ENCODE data around the gene TIMP2. TPM values are rescaled to one million over a fixed set of nuclear protein-coding genes. Genes with fewer than 3 reads are reported as not detected.

The TIMP2 gene
- total RNA-seq, 1 experiment from 2014 or later = 62.4 TPM

GRCh38 chr17:78917451-78918275, 7.5 kb downstream of the TIMP2 start:
- intact Hi-C loops (cut with micrococcal nuclease; ENCODE audit: unreplicated experiment) (no loop called here), in situ Hi-C loops (cut with HindIII; ENCODE audit: low pct_unique_long_range_greater_than_20kb, low sequenced_read_pairs) (no loop called here)
- BruUV-seq (replicated peaks) = no TSS peak
- Histone ChIP-seq H3K4me1 (ENCODE audit: control insufficient read depth, insufficient read depth, low read length) (peaks cover 14% of the 10 kb centered on the region), H3K36me3 (ENCODE audit: control insufficient read depth, insufficient read depth, low read length) (no peaks in the 10 kb centered on the region), H3K4me3 (ENCODE audit: low read depth in 2 of 2, low read length in 2 of 2) (no peak overlapping the region), H3K9me3 (ENCODE audit: control insufficient read depth, insufficient read depth, low read depth, low read length) (no peaks in the 10 kb centered on the region), H3K27ac (ENCODE audit: low read length) (no peak overlapping the region), H3K27me3 (ENCODE audit: control insufficient read depth, insufficient read depth, low read length) (no peaks in the 10 kb centered on the region)
- no peak for DNase-seq (ENCODE audit: low read depth, low spot score)
- ChIA-PET POLR2A (interaction anchor here (0.6 kb wide), 1 partner anchor 603 kb away, joined by 4 read pairs; no protein-coding TSS in a partner anchor), CTCF (interaction anchor here (1.2 kb wide), 1 partner anchor 19 kb away, joined by 3 read pairs; no protein-coding TSS in a partner anchor)
- TF ChIP-seq CTCF (IDR thresholded peaks at IDR 0.05) (no peak), TCF7L2 (IDR thresholded peaks at IDR 0.05; ENCODE audit: low read depth, low read length) (0 out of 2 replicates have a peak, but pooled peaks have one; percentile 27)
- no peak for ATAC-seq

GRCh38 chr17:78915872-78916632, 9.1 kb downstream of the TIMP2 start:
- in situ Hi-C loops (cut with HindIII; ENCODE audit: low pct_unique_long_range_greater_than_20kb, low sequenced_read_pairs) (no loop called here), intact Hi-C loops (cut with micrococcal nuclease; ENCODE audit: unreplicated experiment) (no loop called here)
- H3K9me3 ChIP-seq (ENCODE audit: control insufficient read depth, insufficient read depth, low read depth, low read length) = no peaks in the 10 kb centered on the region
- H3K4me3 ChIP-seq (ENCODE audit: low read depth in 2 of 2, low read length in 2 of 2) = no peak overlapping the region
- H3K27me3 ChIP-seq (ENCODE audit: control insufficient read depth, insufficient read depth, low read length) = no peaks in the 10 kb centered on the region
- DNase-seq (ENCODE audit: low read depth, low spot score) (no peak), ATAC-seq (peak; percentile 62)
- H3K27ac ChIP-seq (ENCODE audit: low read length) = no peak overlapping the region
- TF ChIP-seq SIN3A (IDR thresholded peaks at IDR 0.05; ENCODE audit: borderline replicate concordance, insufficient read depth, low read depth, low read length) = no peak
- TF ChIP-seq REST (IDR thresholded peaks at IDR 0.05; ENCODE audit: insufficient read depth in 1 of 2, low read depth in 2 of 2, low read length in 1 of 2) = no peak
- no peak for TF ChIP-seq TCF7L2 (IDR thresholded peaks at IDR 0.05; ENCODE audit: low read depth, low read length)
- TF ChIP-seq CTCF (IDR thresholded peaks at IDR 0.05) = no peak
- TF ChIP-seq POLR2AphosphoS5 (IDR thresholded peaks at IDR 0.05; ENCODE audit: low read depth, low read length) = no peak
- H3K4me1 ChIP-seq (ENCODE audit: control insufficient read depth, insufficient read depth, low read length) = peaks cover 6% of the 10 kb centered on the region; the same call in 1 of the 2 replicates
- CTCF ChIA-PET = interaction anchor here (0.6 kb wide), 1 partner anchor 78 kb away, joined by 3 read pairs; no protein-coding TSS in a partner anchor
- BruUV-seq (replicated peaks) = no TSS peak
- no peaks in the 10 kb centered on the region for H3K36me3 ChIP-seq (ENCODE audit: control insufficient read depth, insufficient read depth, low read length)
- POLR2A ChIA-PET = no interaction called here
